Measurements from ENCODE around the gene COQ2.

- TF ChIP-seq CTCF (IDR thresholded peaks at IDR 0.05; ENCODE audit: insufficient read depth, low read depth, low read length) (no peak), EZH2 (IDR thresholded peaks at IDR 0.05; ENCODE audit: insufficient read depth, low read length) (no peak)
These were observed 54.8 kb downstream of the COQ2 start for GRCh38 chr4:83229791-83230190.
